ENCODE data around the gene NKAIN1. TPM values are rescaled to one million over a fixed set of nuclear protein-coding genes. Genes with fewer than 3 reads are reported as not detected.

Gene NKAIN1
- total RNA-seq, 2 experiments from 2014 or later, result 0.57 to 0.97 TPM

- H3K9me3 Mint-ChIP-seq, result no peaks in the 10 kb centered on the region
- DNase-seq (no peak), ATAC-seq (ENCODE audit: low read depth) (no peak)
- POLR2A ChIA-PET, result no interaction called here
- no peaks in the 10 kb centered on the region for H3K36me3 Mint-ChIP-seq
- H3K4me3 Mint-ChIP-seq, result no peak overlapping the region
- no peaks in the 10 kb centered on the region for H3K27me3 Mint-ChIP-seq
- no peaks in the 10 kb centered on the region for H3K4me1 Mint-ChIP-seq
- no peak overlapping the region for H3K27ac Mint-ChIP-seq
Measured at GRCh38 chr1:31249854-31250253, 10.2 kb upstream of the NKAIN1 start.

- H3K27ac Mint-ChIP-seq, result no peak overlapping the region
- H3K27me3 Mint-ChIP-seq, result no peaks in the 10 kb centered on the region
- no peaks in the 10 kb centered on the region for H3K4me1 Mint-ChIP-seq
- ATAC-seq (ENCODE audit: low read depth), result no peak
- DNase-seq, result no peak
- H3K36me3 Mint-ChIP-seq, result no peaks in the 10 kb centered on the region
- no peaks in the 10 kb centered on the region for H3K9me3 Mint-ChIP-seq
- POLR2A ChIA-PET, result no interaction called here
- H3K4me3 Mint-ChIP-seq, result no peak overlapping the region
Measured at GRCh38 chr1:31248276-31248675, 8.6 kb upstream of the NKAIN1 start.

GRCh38 chr1:31244326-31244725 lies 4.6 kb upstream of the NKAIN1 start:
- H3K27ac Mint-ChIP-seq, result no peak overlapping the region
- no peak for ATAC-seq (ENCODE audit: low read depth)
- H3K4me3 Mint-ChIP-seq, result no peak overlapping the region

GRCh38 chr1:31243501-31244286 lies 4.0 kb upstream of the NKAIN1 start:
- no peak for DNase-seq
- no peaks in the 10 kb centered on the region for H3K36me3 Mint-ChIP-seq
- H3K9me3 Mint-ChIP-seq, result no peaks in the 10 kb centered on the region
- H3K4me1 Mint-ChIP-seq, result peaks cover 16% of the 10 kb centered on the region
- no peak overlapping the region for H3K4me3 Mint-ChIP-seq
- H3K27ac Mint-ChIP-seq, result no peak overlapping the region
- POLR2A ChIA-PET, result no interaction called here
- peaks cover 13% of the 10 kb centered on the region for H3K27me3 Mint-ChIP-seq
- no peak for ATAC-seq (ENCODE audit: low read depth)

More at GRCh38 chr1:31244326-31244725, 4.6 kb upstream of the NKAIN1 start:
- POLR2A ChIA-PET, result no interaction called here
- no peaks in the 10 kb centered on the region for H3K9me3 Mint-ChIP-seq
- no peak for DNase-seq
- peaks cover 13% of the 10 kb centered on the region for H3K4me1 Mint-ChIP-seq
- no peaks in the 10 kb centered on the region for H3K36me3 Mint-ChIP-seq
- peaks cover 8% of the 10 kb centered on the region for H3K27me3 Mint-ChIP-seq

- ATAC-seq (ENCODE audit: low read depth) (peak; percentile 48), DNase-seq (no peak)
- POLR2A ChIA-PET, result interaction anchor here (0.7 kb wide), 1 partner anchor 177 kb away, joined by 3 read pairs; no protein-coding TSS in a partner anchor
- Mint-ChIP-seq H3K9me3 (no peaks in the 10 kb centered on the region), H3K4me3 (peak overlapping the region; percentile 44), H3K36me3 (no peaks in the 10 kb centered on the region), H3K27me3 (peaks cover 34% of the 10 kb centered on the region), H3K27ac (peak overlapping the region; percentile 67), H3K4me1 (peaks cover 16% of the 10 kb centered on the region)
Measured at GRCh38 chr1:31241321-31241720, 1.6 kb upstream of the NKAIN1 start.

- H3K27ac Mint-ChIP-seq, result peak overlapping the region; percentile 51
- no peaks in the 10 kb centered on the region for H3K9me3 Mint-ChIP-seq
- DNase-seq (peak; percentile 51), ATAC-seq (ENCODE audit: low read depth) (peak; percentile 62)
- peak overlapping the region; percentile 78 for H3K4me3 Mint-ChIP-seq
- H3K36me3 Mint-ChIP-seq, result no peaks in the 10 kb centered on the region
- POLR2A ChIA-PET, result no interaction called here
- peaks cover 53% of the 10 kb centered on the region for H3K27me3 Mint-ChIP-seq
- H3K4me1 Mint-ChIP-seq, result peaks cover 16% of the 10 kb centered on the region
Measured at GRCh38 chr1:31238986-31239613, 587 bp downstream of the NKAIN1 start.

- Mint-ChIP-seq H3K4me3 (peak overlapping the region; percentile 78), H3K27me3 (peaks cover 53% of the 10 kb centered on the region), H3K36me3 (no peaks in the 10 kb centered on the region), H3K9me3 (no peaks in the 10 kb centered on the region), H3K4me1 (peaks cover 16% of the 10 kb centered on the region), H3K27ac (peak overlapping the region; percentile 51)
- DNase-seq, result no peak
- no peak for ATAC-seq (ENCODE audit: low read depth)
- POLR2A ChIA-PET, result no interaction called here
Measured at GRCh38 chr1:31238612-31238985, 1.1 kb downstream of the NKAIN1 start.

- DNase-seq (no peak), ATAC-seq (ENCODE audit: low read depth) (no peak)
- Mint-ChIP-seq H3K4me3 (no peak overlapping the region), H3K27ac (no peak overlapping the region), H3K27me3 (peaks cover 49% of the 10 kb centered on the region), H3K36me3 (no peaks in the 10 kb centered on the region), H3K9me3 (no peaks in the 10 kb centered on the region), H3K4me1 (peaks cover 3% of the 10 kb centered on the region)
- POLR2A ChIA-PET, result no interaction called here
Measured at GRCh38 chr1:31234870-31235269, 4.8 kb downstream of the NKAIN1 start.

- H3K36me3 Mint-ChIP-seq, result no peaks in the 10 kb centered on the region
- H3K4me3 Mint-ChIP-seq, result no peak overlapping the region
- no peak for DNase-seq
- H3K9me3 Mint-ChIP-seq, result no peaks in the 10 kb centered on the region
- POLR2A ChIA-PET, result no interaction called here
- no peak overlapping the region for H3K27ac Mint-ChIP-seq
- H3K27me3 Mint-ChIP-seq, result peaks cover 49% of the 10 kb centered on the region
- H3K4me1 Mint-ChIP-seq, result peaks cover 3% of the 10 kb centered on the region
- no peak for ATAC-seq (ENCODE audit: low read depth)
Measured at GRCh38 chr1:31234123-31234708, 5.5 kb downstream of the NKAIN1 start.

GRCh38 chr1:31232689-31233088 lies 7.0 kb downstream of the NKAIN1 start:
- POLR2A ChIA-PET, result no interaction called here
- ATAC-seq (ENCODE audit: low read depth), result no peak
- H3K4me3 Mint-ChIP-seq, result no peak overlapping the region

GRCh38 chr1:31231802-31232201 lies 7.9 kb downstream of the NKAIN1 start:
- no peak overlapping the region for H3K4me3 Mint-ChIP-seq
- DNase-seq (no peak), ATAC-seq (ENCODE audit: low read depth) (no peak)
- no peaks in the 10 kb centered on the region for H3K9me3 Mint-ChIP-seq
- H3K36me3 Mint-ChIP-seq, result no peaks in the 10 kb centered on the region
- H3K4me1 Mint-ChIP-seq, result no peaks in the 10 kb centered on the region
- POLR2A ChIA-PET, result interaction anchor here (0.6 kb wide), 1 partner anchor 198 kb away, joined by 4 read pairs; no protein-coding TSS in a partner anchor
- no peak overlapping the region for H3K27ac Mint-ChIP-seq
- H3K27me3 Mint-ChIP-seq, result peaks cover 28% of the 10 kb centered on the region

More at GRCh38 chr1:31232689-31233088, 7.0 kb downstream of the NKAIN1 start:
- H3K27me3 Mint-ChIP-seq, result peaks cover 34% of the 10 kb centered on the region
- no peak for DNase-seq
- H3K27ac Mint-ChIP-seq, result no peak overlapping the region
- H3K4me1 Mint-ChIP-seq, result no peaks in the 10 kb centered on the region
- H3K36me3 Mint-ChIP-seq, result no peaks in the 10 kb centered on the region
- H3K9me3 Mint-ChIP-seq, result no peaks in the 10 kb centered on the region

GRCh38 chr1:31230378-31230777 lies 9.3 kb downstream of the NKAIN1 start:
- POLR2A ChIA-PET, result no interaction called here

GRCh38 chr1:31228986-31229385 lies 10.7 kb downstream of the NKAIN1 start:
- H3K27me3 Mint-ChIP-seq, result peaks cover 6% of the 10 kb centered on the region
- ATAC-seq (ENCODE audit: low read depth) (no peak), DNase-seq (no peak)
- no peak overlapping the region for H3K27ac Mint-ChIP-seq
- H3K4me1 Mint-ChIP-seq, result no peaks in the 10 kb centered on the region
- no peaks in the 10 kb centered on the region for H3K36me3 Mint-ChIP-seq
- no peak overlapping the region for H3K4me3 Mint-ChIP-seq
- POLR2A ChIA-PET, result interaction anchor here (0.6 kb wide), 1 partner anchor 59 kb away, joined by 5 read pairs; no protein-coding TSS in a partner anchor
- H3K9me3 Mint-ChIP-seq, result no peaks in the 10 kb centered on the region

More at GRCh38 chr1:31230378-31230777, 9.3 kb downstream of the NKAIN1 start:
- Mint-ChIP-seq H3K36me3 (no peaks in the 10 kb centered on the region), H3K4me1 (no peaks in the 10 kb centered on the region), H3K27ac (no peak overlapping the region), H3K9me3 (no peaks in the 10 kb centered on the region), H3K27me3 (peaks cover 15% of the 10 kb centered on the region), H3K4me3 (no peak overlapping the region)
- ATAC-seq (ENCODE audit: low read depth), result no peak
- DNase-seq, result no peak

All from activated naive CD8-positive, alpha-beta T cell treated with anti-CD3 and anti-CD28 coated beads, Interleukin-2, amount 10 ng/mL, durations not matched to agents 7 days and 5 days (primary cell).